CD4-positive, alpha-beta T cell treated with Interleukin-10 for 1 hour (primary cell): ENCODE measurements around the gene AFAP1L2.

Experiments
- DNase-seq: peaks from one replicate; pipeline ENCODE4 v3.0.0-alpha.2; 2020

AFAP1L2 gene

DNA sequence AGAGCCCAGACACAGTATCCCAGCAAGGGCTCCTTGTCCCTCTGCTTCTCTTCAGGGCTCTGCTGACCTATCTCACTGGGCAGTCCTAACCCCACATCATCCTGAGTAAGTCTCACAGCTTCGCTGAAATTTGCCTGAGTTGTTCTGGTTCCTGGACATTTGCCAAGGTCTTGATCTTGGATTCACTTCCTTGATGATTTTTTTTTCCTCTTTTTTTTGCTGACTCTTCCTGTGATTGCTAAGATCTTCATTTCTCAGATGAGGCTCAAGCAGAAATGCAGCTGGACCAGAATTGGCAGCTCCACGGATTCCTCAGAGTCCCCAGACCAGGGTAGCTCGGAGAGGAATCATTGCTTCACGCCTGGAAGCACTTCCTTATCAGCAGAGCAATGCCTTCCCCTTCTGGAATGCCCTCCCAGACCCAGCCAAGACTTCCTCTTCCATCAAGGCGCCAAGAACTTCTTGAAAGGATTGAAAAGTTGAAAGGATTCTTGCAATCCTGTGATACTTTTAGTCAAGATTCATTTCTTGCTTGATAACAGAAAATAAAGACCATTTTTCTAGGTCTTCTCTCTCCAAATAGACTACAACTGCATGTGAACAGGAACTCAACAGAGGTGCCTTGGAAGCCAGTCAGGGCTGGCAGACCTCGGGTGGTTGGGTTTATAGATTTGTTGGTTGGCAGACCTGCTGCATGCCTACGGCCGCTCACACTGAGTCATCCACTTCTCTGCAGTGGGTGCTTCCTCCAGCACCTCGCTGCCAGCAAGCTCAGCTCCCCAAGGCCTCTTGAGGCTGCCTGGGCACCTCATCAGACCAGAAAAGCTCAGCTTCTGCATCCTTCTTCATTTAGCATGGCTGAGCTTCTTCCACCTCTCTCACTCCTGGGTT, 8.8 kb upstream of the AFAP1L2 start:
- DNase-seq, result no peak

DNA sequence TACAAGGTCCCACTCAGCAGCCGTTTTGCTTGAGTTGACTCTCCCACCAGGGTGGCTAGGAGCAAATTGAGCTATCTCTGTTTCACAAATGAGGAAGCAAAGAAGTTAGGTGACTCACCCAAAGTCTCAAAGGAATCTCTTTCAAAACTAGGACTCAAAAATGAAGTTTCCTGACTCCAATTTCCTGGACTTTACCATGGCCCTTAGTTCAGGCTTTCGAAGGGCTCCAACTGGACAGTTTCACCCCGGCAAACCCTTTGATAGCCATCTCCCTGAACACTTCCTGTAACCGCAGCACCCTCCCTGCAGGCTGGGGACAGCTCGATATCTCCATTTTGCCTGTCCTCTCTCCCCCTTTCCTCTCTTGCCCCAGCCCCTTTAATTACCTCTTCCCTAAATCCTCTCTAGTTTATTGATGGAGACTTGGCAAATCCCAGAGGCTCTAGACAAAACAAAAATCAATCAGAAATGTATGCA, 4.7 kb upstream of the AFAP1L2 start:
- no peak for DNase-seq

- no peak for DNase-seq
These were observed 4.0 kb upstream of the AFAP1L2 start for GRCh38 chr10:114408112-114408967.

GRCh38 chr10:114406455-114406854, 2.2 kb upstream of the AFAP1L2 start:
- DNase-seq, result no peak

GRCh38 chr10:114405011-114405350, 679 bp upstream of the AFAP1L2 start:
- DNase-seq, result no peak

DNA sequence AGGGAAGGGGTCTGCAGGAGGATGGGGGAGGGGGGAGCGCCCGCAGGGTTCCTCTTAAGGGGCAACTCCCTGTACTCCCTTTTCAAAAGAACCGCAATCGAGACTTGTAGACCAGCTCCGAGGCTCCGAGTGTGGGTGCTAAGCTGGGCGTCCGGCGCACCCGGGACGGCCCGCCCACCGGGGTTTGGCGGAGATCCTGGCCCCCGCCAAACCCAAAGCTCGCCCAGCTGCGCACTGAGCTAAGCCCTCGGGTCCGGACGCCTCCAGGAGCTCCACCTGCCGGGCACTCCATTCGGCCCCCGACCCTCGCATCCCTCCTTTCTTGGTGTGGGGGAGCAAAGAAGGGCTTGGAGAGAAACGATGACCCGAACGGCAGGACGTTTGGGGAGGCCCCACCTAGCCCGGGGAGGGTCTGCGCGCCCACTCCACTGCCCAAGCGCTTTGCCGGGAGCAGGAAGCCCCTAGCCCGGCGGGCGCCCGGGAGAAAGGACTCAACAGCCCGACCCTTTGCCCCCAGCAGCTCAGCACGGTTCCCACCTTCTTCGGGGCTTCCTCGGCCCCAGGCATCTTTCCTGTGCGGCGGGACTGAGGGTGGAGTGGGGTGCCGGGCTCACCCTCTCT, 651 bp downstream of the AFAP1L2 start:
- DNase-seq, result no peak

DNA sequence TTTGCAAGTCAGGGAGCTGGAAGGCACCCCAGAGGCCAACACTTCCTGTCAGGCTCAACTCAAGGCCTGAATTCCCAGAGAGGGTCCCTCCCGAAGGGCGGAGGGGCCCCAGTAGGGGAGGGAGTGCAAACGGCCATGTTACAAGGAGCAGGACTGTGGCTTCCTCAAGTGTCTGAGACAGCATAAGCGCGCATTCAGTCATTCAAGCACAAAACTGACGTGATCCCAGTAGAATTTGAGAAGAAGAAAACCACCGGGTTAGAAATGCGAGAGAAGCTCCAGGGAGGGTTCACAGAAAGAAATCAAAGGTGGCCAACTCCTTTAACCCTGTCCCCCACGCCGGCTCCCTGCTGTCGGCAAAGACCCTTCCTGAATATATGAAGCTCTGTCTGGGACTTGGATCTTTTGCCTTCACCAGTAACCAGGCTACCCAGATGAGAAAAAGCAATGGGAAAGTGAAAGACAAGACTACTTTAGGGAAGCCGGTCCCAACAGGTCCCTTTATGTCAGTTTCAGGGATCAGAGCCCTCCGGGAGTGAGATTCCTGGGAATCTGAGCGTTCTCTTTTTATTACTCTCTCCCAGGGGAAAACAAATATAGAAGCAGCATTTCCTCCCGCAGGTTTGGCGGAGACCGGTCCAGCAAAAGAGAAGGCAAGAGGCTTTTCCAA, 1.3 kb downstream of the AFAP1L2 start:
- DNase-seq, result no peak

- no peak for DNase-seq
These were observed 2.1 kb downstream of the AFAP1L2 start for GRCh38 chr10:114402233-114402632.

GRCh38 chr10:114401195-114401791, 3.0 kb downstream of the AFAP1L2 start:
- DNase-seq, result no peak

DNA sequence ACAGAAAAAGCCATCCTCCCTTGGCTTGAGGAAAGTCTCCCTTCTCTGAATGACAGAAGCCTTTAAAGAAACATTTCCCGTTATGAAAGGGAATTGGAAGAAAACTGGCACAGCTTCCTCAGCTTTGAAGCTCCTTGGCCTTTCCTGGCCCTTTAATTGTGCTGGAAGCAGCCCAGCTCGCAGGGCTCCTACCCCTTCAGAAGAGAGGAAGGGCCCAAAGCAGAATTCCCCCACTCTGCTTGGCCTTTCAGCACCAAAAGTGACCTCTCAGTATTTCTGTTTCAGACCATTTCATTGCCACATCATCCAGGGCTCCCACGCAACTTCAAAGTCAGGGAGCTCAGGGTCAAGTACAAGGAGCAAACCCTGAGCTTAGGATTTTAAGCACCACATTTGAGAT, 4.2 kb downstream of the AFAP1L2 start:
- no peak for DNase-seq

DNA sequence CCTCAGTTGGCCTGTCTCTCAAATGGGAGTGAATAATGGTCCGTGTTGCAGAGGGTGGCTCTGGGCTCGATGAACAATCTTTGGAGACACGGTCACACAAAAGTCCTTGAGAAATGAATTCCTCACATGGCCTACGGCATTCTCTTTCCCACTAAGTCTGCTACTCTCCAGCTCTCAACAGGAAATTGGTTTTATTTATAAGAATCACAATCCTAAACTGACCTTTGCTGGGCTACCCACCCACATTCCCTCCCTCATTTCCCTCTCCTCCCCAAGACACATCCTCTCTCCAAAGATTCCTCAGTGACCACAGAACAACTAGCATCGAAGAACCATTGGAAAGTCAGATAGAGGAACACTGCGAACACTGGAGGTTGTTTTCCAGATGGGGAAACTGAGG, 4.7 kb downstream of the AFAP1L2 start:
- DNase-seq, result no peak

- DNase-seq, result no peak
These were observed 5.5 kb downstream of the AFAP1L2 start for GRCh38 chr10:114398587-114399331.

DNA sequence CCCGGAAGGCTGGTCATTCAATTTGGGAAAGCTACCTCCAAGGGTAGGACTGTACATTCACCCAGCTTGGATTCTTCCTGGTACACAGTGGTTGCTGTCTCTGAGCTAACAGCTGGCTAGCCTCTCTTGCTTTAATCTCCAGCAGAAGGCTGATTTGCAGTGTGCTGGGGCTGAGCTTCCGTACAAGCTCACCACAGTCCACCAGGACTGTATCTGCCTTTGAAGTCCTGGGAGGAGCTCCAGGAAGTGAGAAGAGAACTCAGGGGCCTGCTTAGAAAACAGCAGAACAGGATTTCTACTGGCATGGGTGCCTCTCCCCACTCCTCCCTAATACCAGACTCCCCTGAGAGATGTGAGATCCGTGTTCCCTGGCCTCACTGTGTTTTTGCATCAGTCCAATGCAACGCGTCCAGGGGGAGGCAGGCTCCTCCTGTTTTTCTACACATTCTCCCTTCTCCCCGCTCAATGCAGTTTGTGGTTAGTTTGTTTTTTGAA, 6.6 kb downstream of the AFAP1L2 start:
- DNase-seq, result no peak

DNA sequence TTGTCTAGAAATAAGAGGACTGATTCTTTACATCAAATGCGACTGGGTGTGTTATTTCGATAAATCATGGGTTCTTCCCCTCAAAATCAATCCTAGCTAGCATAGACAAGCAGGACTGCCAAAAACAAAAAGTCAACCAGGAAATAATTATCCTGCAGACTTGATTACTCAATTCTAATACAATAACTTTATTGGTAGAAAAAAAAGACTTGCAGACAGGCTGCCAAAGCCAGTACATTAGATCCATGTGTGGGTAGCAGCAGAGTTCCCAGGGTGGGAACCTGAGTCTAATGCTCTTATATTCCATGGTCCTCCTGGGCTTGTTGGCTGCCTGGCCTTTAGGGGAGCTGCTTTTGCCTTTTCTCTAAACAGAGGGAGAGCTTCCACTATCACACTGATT, 7.8 kb downstream of the AFAP1L2 start:
- no peak for DNase-seq

- DNase-seq, result no peak
These were observed 8.8 kb downstream of the AFAP1L2 start for GRCh38 chr10:114395366-114396022.

GRCh38 chr10:114394531-114394930, 9.8 kb downstream of the AFAP1L2 start:
- no peak for DNase-seq

DNA sequence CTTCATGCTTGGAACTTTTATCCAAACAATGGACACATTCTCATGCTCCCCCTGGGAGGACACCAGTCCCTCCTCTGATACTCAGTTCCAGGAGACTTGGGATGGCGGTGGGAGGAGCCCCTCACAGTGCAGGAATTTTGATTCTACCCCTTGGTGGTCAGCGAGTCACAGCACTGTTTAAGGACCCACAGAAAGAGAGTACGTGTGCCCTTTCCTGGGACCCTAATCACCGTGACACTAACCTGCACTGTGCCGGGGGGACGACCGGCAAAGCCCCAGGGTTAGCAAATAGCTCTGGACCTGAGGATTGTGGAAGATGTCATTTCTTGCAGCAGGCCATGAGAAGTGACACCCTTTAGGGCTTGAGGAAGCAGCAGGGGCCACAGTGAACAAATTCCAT, 10.4 kb downstream of the AFAP1L2 start:
- no peak for DNase-seq

- no peak for DNase-seq
These were observed 10.8 kb downstream of the AFAP1L2 start for GRCh38 chr10:114393482-114393881.

- DNase-seq, result no peak
These were observed 12.0 kb downstream of the AFAP1L2 start for GRCh38 chr10:114392112-114392835.

GRCh38 chr10:114391599-114391998, 12.7 kb downstream of the AFAP1L2 start:
- DNase-seq, result no peak
